Astrocyte of the cerebellum (primary cell): ENCODE results near the gene CYP17A1.

Experiments used
- DNase-seq: peaks from one replicate; pipeline ENCODE4 v3.0.0-alpha.2; 2011; ENCODE audit warnings: low read depth
- H3K4me3 ChIP-seq: 2 replicates; pipeline ENCODE4 v1.5.1; 2011; ENCODE audit warnings: mild to moderate bottlenecking, low read depth, low read length, moderate library complexity
- in situ Hi-C: cut with HindIII; loops from 2 replicates; pipeline ENCODE4 v1.10.0; 2017; ENCODE audit warnings: low sequenced_read_pairs
- TF ChIP-seq, protein P1 (sequence below): IDR thresholded peaks from 2 replicates; pipeline ENCODE4 v1.5.1; 2012; ENCODE audit warnings: low read length, low read depth, moderate library complexity, mild to moderate bottlenecking; ENCODE audit errors: missing control alignments

CYP17A1 gene

DNA sequence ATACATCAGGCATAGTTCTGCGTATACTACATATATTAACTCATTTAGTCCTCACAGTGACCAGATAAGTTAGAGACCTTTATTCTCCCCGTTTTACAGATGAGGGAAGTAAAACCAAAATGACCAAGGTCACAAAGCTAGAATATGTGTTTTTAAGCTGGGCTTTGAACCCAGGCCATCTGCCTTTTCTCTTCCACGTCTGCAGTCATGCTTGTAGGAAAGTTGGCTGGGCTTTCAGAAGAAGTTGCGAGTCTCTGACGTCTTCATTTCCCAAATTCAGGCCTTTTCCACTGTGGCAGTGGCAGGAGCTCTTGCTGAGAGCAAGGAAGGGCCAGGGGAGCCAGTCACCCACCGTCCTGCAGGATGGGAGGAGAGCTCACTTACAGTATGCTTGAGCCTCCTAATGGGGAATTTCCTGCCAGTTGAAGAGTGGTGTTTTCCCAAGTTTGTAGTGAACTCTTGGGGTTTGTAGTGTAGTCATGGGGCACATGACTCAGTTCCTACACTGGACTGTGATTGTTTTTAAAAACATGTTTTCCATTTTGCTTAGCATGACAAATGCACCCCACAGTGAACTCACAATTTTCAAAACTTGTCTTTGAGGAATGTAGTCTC lies 34.2 kb downstream of the CYP17A1 start:
- peak; percentile 95 for DNase-seq
- in situ Hi-C loops = no loop called here
- no peak overlapping the region for H3K4me3 ChIP-seq
- TF ChIP-seq, protein P1, sequence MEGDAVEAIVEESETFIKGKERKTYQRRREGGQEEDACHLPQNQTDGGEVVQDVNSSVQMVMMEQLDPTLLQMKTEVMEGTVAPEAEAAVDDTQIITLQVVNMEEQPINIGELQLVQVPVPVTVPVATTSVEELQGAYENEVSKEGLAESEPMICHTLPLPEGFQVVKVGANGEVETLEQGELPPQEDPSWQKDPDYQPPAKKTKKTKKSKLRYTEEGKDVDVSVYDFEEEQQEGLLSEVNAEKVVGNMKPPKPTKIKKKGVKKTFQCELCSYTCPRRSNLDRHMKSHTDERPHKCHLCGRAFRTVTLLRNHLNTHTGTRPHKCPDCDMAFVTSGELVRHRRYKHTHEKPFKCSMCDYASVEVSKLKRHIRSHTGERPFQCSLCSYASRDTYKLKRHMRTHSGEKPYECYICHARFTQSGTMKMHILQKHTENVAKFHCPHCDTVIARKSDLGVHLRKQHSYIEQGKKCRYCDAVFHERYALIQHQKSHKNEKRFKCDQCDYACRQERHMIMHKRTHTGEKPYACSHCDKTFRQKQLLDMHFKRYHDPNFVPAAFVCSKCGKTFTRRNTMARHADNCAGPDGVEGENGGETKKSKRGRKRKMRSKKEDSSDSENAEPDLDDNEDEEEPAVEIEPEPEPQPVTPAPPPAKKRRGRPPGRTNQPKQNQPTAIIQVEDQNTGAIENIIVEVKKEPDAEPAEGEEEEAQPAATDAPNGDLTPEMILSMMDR = no peak

- no peak for DNase-seq
- in situ Hi-C loops = no loop called here
- no peak overlapping the region for H3K4me3 ChIP-seq
- TF ChIP-seq, protein P1 = no peak
Observed at GRCh38 chr10:102801978-102802377, 35.2 kb downstream of the CYP17A1 start.

DNA sequence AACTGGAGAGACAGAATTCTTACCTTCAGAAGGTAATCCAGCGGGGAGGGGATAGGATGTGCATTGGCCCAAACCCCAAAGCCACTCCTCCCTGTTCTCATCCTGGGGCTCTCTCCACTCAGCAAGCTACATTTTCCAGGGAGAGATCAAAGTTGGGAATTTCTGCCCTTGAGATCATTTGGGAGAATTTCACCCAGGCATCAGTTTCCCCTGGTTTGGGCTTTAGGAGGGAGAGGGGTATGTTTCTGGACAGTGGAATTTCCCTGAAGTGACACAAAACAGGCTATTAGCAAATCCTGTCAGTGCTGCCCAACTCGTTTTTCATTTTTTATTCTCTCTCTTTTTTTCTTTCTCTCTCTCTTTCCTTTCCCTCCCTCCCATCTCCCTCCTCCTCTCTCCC lies 35.7 kb downstream of the CYP17A1 start:
- no peak overlapping the region for H3K4me3 ChIP-seq
- no peak for DNase-seq
- TF ChIP-seq, protein P1 = no peak
- in situ Hi-C loops = no loop called here

DNA sequence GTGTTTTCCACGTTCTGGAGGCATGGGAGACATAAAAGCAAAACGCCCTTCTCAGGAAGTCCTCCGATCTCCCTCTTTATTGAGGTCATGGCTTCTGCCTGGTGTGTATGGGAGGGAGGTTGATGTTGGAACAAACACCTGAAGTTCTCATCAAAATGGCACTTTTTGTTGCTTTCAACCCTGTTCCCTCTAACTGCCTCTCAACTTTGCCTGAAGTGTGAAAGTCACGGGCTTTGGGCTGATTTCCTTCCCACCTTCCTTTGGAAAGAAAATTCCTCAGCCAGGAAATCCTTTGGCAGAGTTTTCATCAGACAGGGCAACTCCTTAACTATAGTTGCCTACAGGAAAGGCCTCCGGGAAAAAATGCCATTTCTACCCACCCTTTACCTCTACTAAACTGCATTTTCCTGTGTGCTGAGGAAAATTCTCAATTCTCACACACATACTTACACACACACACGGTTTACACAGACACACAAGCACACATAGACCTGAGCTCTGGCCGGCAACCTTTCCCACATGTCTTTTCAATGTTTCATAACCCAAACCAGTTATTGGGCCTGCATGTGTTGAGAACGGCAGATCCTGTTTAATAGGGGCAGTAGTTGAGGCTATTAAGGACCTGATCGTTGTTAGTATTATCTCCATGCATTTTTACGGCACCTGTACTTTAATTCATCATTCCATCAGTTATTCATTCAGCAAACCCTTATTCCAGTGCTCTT lies 36.4 kb downstream of the CYP17A1 start:
- DNase-seq = no peak
- H3K4me3 ChIP-seq = no peak overlapping the region
- in situ Hi-C loops = no loop called here
- TF ChIP-seq, protein P1 = no peak

- TF ChIP-seq, protein P1 = no peak
- DNase-seq = no peak
- no peak overlapping the region for H3K4me3 ChIP-seq
- in situ Hi-C loops = no loop called here
Observed at GRCh38 chr10:102799691-102800471, 37.3 kb downstream of the CYP17A1 start.

GRCh38 chr10:102796407-102797176 lies 40.6 kb downstream of the CYP17A1 start:
- H3K4me3 ChIP-seq = no peak overlapping the region
- in situ Hi-C loops = no loop called here
- TF ChIP-seq, protein P1 = no peak
- no peak for DNase-seq
